HK-2 (cell line): ENCODE data around the gene TBC1D22A.

Experiments used
- DNase-seq: peaks from one replicate; pipeline ENCODE4 v3.0.0-alpha.2; 2018; ENCODE audit not compliant: unreplicated experiment

TBC1D22A gene

DNA sequence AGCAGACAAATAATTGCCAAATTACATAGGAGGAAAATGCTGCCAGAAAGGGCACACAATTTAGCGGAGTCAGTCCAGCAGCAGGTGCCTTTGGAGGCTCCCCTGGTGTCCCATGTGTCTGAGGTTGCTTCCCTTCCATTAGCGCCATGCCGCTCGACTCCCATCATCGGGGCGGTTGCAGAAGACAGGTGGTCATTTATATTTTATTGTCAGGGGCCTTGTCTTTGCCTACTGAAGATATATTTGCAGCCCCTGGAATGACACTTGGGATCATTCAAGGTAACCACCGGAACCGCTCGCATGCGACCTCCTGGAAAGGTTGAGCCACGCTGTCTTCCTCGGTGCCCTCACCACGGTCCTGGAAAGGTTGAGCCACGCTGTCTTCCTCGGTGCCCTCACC, 298.3 kb downstream of the TBC1D22A start:
- DNase-seq, result no peak

DNA sequence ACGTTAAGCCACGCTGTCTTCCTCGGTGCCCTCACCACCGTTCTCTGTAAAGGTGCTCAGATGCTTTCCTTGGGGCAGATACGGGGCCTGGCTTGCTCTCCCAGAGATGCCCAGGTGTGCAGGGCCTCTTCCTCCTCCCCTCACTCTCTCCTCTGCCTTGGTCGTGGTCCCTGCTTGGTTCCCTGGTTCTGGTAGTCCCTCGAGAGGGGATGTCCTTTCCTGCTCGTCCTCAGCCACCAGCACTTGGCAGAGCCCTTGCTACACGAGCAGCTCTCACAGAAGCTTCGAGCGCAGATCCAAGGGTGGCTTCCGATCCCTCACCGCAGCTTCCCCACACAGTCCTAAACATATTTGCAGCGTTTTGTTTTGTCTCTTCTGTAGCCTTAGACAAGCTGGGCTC, 298.8 kb downstream of the TBC1D22A start:
- DNase-seq, result no peak

DNA sequence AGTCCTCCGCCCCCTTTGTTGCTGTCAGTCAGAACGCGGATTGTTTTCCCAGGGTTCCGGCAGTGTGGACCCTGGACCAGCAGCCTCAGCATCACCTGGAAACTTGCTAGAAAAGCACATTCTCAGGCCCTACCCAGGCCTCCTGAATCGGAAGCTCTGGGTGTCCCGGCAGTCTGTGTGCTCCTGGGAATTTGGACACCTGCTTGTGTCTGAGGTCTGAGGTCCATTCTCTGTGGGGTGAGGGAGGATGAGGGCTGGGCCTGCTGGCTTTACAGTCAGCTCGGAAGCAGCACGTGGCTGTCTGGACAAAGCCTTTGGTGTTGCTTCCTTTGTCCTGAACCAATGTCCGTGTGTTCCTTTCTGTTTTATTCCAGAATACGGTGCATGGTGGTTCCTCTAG, 299.7 kb downstream of the TBC1D22A start:
- DNase-seq, result no peak

DNA sequence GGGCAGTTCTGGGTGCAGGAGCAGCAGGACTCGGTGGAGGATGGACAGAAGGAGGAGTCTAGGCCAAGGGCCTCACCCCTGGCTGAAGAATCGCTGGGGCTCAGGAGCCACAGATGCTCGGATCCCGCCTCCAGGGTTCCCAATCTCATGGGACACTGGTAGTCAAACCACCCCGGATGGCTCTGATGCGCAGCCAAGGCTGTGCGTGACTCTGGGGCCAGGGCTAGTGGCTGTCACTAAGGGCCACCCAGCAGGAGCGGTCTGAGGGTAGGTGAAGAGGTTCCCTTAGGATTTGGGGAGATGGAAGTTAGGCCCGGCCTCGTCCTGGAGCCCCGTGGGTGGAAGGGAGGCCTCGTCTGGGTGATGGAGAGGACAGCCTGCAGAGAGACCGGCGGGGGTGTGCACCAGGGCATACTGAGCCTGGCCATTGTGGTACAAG, 300.6 kb downstream of the TBC1D22A start:
- no peak for DNase-seq

DNA sequence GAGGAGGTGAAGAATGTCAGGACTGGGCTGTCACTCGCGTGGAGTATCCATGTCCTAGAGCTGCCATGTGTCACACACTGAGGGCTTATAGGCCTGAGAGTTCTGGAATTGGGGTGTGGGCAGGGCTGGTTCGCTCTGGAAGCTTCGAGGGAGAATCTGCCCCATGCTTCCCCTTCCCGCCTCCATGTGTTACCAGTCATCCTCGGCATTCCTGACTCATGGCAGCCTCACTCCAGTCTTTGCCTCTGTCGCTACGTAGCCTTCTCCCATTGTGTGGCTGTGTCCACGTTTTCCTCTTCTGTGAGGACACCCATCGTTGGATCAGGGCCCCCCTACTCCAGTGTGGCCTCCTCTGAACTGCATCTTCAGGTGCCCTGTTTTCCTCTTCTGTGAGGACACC, 301.2 kb downstream of the TBC1D22A start:
- no peak for DNase-seq

DNA sequence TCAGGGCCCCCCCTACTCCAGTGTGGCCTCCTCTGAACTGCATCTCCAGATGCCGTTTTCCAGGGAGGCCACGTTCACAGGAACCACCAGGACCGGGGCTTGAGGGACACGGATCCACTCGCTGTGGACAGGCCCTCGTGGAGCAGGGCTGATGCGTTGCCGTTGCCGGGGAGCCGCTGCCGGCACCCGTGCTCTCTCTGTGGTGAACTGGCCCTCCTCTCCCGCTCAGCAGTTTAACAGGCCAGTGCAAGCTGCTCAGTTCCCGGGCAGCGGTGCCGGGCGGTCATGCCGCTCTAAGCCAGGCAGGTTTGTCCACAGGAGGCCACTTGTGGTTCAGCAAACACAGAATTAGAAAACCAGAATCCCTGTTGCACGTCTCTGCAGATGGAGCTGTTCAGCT, 301.6 kb downstream of the TBC1D22A start:
- no peak for DNase-seq

DNA sequence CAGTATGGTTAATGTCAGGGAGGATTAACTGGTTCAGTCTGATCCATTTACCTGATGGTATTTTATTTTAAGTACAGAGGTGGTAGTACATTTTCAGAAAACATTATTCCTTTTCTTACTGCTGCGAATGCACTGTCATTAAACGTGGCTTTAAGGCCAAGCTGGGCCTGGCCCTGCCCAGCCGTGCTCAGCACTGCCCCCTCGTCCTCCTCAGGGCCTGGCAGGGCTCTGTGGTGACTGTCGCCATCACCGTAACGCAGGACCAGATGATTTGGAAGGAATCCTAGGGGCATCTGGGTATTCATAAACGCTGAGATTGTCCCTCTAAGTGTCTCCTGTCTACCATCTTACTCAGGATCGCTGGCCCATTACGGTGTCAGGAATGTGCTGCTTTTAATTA, 302.0 kb downstream of the TBC1D22A start:
- DNase-seq, result no peak

DNA sequence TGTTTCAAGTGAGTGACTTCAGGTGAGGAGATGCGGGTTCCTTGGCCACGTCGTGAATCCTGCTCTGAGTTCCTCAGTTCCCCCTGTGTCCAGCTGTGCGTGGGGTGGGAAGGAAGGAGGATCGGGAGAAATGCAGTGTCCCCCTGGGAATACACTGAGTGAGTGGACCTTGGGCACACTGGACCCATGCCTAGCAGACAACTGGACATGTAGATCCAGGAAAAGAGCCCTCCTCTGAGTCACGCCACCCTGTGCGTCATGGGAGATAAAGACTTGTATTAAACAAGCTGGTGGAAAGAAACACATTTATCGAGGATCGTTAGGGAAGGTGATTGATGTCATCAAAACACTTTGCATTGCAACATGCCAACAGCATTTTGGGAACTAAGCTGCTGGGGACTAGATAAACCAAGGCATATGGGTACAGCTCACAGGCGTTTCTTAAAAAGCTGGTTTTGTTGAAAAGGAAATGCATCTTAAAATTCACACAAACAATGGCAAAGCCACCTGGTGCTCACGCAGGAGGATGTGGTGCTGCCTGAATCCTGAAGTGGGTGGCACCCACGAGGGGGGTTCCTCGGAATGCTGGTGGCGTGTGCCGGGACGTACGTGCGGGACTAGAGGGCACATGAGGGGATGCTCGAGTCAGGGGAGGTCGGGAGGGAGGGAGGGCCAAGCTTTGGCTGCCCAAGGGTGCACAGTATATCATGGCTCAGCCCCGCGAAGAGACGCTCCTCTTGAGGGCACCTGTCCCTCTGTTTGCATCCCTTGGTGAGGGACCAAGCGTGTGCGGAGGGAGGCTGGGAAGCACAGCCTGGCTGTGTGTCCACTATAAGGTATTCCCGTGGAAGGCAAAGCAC, 303.5 kb downstream of the TBC1D22A start:
- no peak for DNase-seq

DNA sequence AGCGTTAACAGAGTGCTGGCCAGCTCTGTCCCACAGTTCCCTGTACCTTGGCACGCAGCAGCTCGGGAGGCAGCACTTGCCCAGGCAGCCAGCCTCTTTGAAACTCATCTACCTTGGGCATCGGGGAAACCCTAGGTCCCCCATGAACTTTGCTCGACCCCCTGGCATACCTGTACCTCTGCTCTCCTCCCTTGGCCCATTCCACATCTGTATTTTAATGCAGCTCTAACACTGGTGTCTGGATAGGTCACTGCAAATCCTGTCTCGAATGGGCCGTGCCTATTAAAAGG, 304.1 kb downstream of the TBC1D22A start:
- DNase-seq, result no peak

DNA sequence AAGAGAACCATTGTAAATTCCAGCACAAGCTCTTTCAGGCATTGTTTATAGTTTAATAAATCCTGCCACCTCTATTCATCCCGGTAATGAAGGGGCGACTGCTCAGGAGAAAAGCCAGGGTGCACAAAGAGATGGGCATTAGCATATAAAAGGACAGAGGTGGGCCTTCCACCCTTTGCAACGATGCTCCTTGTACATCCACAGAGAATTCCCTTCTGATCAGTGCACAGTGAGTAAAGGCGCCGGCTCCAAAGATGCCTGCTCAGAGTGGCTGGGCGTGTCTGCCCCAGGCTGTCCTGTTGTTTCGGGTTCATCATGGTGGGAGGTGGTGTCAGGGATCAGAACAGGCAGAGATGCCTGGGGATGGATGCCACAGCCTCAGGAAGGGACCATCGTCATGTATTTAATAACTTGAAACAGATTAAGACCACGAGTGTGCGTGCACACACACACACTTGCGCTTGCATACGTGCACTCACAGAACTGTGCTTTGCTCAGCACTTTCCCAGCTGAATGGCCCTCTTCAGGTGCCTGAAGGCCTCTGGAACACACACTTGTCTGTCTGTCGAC, 305.0 kb downstream of the TBC1D22A start:
- DNase-seq, result no peak

DNA sequence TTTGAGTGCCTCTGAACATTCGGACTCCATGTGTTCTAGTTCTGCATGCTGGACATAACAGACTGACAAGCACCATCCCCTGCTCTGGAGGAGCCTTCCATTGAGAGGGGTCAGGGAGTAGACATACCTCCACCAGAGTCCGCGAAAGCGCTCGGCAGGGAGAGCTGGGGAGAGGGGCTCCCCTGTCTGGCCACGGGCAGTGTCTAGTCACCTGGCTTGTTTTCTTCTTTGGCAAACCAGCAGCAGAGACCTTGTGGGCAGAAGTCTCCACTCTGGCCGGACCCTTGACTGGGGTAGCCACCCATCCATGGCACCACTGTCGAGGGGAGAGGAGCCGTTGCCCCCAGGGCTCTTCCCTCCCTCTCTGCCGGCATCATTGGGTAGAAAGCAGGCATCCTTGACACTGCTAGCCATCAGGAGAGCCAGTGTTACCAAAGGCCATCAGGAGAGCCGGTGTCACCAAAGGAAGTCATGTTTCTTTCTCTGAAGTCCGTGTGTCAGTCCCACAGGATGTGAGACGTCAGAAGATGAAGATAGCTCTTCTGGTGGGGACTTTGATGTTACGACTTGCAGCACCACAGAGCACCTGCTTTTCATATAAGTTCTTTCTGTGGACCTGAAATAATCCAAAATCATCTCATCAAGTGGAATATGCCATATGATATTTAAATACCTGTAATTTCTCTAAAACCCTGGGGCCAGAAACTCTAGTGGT, 305.6 kb downstream of the TBC1D22A start:
- DNase-seq, result no peak

DNA sequence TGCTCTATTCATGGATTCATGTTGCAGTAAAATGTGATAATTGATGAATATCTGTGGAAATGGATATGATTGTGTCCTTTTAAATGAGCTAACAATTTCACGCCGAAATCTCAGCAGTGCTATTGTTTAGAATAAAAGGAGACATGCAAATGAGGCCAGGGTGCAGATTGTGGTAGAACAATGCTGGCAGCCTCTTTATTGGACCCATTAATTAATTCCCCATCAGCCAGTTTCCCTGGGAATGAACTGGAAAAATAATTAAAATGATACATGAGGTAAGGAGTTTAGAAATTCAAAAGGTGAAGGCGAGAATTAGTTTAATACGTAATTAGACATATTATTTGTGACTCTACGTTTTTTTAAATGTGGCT, 306.2 kb downstream of the TBC1D22A start:
- no peak for DNase-seq

DNA sequence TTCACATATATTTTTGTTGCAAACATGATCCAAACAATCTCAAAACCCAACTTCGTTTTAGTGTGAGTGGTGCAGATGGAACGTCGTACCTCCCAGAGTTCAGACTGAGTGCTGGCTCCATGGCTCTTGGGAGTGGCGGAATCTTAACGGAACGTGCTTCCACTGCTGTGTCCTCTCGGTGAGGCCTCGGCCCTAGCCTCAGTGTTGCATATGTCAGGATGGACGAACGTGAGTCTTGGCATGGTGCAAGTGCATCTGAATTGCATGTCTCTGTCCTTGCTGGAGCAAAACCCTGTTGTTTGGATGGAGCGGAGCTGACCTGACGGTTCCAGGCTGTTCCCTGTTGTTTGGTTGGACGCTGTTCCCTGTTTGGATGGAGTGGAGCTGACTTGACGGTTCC, 306.8 kb downstream of the TBC1D22A start:
- no peak for DNase-seq

DNA sequence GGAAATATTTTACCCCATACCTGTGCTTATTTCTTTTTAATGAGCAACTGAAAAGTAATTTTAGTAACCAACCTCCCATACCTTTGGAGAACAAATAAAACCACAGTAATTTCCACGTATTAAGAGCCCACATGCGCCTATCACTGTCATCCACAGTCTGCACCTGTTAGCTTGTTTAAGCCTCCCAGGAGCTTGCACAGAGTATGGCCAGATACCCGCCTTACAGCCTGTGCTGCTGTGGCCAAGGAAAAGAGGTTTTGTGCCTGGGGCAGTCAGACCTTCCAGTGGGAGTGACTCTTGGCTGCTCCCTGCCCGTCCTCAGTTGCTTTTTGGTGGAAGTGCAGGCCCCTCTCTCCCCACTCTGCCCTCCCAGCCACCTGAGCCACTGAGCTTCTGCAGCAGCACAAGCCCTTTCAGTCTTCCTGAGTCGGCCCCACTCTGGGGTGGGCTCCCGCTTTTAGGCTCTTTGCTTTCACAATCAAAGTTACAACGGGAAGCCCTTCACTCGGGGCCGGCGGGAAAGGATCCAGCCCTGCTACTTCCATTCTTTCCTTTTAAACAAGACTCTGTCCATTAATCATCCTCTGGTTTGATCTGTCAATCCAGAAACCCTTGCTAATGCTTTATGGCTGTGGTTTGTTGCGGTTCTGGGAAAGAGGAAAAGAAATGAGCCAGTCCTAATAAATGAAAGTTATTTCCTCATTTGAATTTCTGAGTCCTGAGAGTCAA, 308.8 kb downstream of the TBC1D22A start:
- no peak for DNase-seq

DNA sequence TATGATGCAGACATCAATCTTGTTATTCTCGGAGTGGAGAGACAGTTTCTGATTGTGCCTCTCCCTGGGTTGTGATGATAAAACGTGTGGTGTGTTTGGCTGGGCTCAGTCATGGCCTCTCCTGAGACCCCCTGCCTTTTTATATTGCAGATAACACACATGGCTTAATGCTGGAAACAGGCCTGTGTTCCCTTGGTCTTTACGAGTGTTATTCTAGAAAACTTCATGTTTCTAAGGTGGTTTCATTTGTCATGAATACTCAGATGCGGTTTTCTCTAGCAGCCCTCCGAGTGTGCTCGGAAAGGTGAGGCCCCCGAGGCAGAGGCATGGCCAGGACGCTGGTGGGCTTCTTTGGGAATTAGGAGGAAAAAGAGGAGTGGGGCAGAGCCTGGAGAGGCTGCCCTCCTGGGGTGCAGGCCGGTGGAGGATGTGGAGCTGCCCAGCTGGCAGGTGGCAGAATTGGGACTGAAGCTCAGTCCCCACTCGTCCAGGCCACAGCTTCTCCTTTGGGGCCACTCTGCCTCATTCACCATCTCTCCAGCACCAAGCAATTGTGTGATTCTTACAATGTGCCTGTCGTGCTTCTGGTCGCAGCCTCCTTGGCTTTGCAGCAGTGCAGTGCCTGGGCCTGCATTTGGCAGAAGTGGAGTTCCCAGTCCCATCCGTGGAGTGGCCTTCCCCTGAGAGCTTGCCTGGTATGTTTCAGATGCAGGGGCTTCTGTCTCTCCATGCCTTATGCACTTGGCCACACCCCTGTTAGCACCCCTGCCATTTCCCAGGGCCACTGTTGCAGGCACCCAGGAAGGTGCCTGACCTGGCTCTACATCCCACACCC, 309.6 kb downstream of the TBC1D22A start:
- no peak for DNase-seq

DNA sequence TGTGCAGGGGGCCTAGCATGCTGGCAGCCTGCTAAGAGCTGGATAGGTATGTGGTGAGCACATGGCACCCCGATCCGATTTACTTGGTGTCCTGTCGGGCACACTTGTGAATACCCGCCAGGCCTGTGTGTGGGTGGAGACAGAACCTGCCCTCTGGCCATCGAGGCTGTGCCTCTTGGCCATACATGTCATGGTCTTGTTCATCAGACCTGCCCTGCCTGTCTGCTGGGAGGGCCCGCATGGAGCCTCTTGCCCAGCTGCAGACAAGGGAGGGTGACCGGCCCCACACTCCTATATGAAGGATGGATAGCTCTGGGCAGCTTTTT, 310.2 kb downstream of the TBC1D22A start:
- DNase-seq, result no peak

DNA sequence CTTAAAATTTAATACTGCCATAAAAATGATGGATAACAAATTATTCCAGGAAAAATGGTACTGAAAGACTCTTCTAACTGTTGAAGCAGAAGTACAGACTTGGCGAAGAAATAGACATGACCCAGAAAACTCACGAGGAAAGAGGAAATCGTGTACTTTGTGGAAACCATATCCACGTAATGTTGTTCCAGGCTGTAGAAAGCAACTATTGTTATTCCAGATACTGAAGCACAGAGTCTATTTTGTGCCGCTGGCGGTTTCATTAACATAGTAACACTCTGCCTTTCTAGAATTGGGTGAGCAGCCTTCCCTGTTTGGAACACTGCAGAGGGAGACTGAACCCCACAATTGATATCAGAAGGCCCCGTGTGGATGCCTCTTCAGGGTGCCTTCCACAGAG, 310.6 kb downstream of the TBC1D22A start:
- no peak for DNase-seq

DNA sequence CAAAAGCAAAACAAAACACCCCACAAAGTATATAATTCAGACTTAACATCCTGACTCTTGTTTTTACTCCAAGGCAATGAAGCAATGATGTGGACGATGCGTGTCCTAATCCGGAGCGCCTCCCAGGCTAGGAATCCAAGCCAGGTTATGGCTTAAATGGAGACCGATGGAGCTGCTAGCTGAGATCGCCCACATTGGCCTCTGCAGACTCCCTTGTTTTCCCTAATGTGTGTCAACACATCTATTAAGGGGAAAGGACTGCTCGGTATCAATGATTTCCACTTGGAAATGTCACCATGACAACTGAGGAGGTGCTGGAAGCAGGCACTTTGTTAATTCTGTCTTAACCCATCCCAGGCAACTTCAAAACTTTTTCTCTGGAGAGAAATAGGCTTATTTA, 311.7 kb downstream of the TBC1D22A start:
- no peak for DNase-seq

DNA sequence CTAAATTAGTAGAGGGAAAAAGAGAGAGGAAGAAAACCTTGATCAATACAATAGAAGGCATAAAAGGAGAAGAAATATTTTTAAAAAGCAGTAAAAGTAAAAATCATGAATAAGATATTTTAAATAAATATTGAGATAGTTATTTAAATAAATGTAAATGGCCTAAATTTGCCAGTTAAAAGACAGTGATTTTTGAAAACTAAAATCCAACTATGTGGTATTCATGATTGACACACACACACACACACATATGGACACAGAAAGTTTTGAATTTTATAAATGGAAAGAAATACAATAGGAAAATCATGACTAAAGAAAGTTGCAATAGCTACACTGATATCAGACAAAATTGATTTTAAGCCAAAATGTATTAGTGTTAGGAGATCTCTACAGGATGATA, 313.1 kb downstream of the TBC1D22A start:
- DNase-seq, result no peak

DNA sequence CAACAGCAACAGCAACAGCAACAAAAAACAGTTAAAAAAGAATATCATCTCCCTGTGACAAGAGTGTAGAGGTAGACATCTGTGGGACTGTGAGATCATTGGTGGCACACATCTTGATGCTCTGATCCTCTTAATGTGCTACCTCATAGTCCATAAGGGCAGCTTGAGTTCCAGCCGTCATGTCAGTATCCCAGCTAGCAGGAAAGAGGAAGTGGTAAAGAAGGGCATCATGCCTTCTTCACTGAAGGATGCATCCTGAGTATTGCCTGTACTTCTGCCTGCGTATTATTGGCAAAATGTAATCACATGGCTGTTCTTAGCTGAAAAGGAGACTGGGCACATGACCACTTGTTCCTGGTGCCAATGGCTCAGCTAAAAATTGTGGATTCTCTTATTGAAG, 314.3 kb downstream of the TBC1D22A start:
- DNase-seq, result no peak

DNA sequence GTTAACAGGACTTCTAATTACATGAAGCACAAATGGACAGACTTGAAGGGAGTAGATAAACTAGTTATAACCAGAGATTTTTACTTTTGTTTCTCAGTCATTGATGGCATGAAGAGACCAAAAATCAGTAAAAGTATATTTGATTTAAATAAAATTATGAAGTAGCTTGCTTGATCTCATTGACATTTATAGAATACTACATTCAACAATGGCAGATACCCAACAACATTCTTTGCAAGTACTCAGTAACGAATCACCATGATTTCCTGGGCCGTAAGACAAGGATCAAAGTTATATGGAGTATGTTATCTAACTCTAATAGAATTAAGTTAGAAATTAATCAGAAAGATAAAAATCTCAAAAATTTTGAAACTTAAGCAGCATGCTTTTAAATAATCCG, 317.6 kb downstream of the TBC1D22A start:
- no peak for DNase-seq

DNA sequence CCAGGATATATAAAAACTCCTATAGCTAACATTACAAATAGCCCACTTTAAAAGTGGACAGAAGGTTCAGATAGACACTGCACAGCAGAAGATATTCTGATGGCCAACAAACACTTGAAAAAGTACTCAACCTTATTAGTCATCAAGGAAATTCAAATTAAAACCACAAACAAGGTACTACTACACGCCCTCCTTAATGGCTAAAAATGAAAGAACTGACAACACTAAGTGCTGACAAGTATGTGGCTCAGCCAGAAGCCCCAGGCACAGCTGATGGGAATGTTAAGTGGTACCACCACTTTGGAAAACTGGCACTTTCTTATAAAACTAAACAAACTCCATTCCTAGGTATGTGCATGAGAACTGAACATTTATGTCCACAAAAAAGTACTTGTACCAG, 320.1 kb downstream of the TBC1D22A start:
- no peak for DNase-seq
